GM11168 (cell line): ENCODE results near the gene SF3A1.

Source experiments
- in situ Hi-C: fragments of 300-500 bp; cut with MboI; formaldehyde crosslinking; loops from one replicate; pipeline ENCODE4 v1.12.0; 2022; ENCODE audit warnings: low sequenced_read_pairs; ENCODE audit not compliant: unreplicated experiment

Gene SF3A1

DNA sequence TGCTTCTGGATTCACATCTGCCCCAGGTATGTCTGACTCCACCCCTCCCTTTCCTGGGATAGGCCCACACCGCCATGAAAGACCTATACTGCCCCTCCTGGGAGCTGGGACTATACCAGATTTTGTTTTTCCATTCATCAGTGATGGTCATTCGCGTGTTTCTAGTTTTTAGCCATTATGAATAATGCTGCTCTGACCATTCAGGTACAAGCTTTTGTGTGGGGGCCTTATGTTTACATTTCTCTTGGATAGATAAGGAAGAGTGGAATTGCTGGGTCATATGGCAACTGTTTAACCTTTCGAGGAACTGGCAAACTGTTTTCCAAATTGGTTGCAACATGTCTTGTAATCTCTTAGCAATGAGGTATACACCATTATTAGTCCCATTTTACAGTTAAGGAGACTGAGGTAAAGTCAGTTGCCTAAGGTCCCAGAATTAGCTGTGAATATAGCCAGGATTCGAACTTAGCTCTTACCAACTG, 28.8 kb downstream of the SF3A1 start:
- in situ Hi-C loops, result no loop called here

DNA sequence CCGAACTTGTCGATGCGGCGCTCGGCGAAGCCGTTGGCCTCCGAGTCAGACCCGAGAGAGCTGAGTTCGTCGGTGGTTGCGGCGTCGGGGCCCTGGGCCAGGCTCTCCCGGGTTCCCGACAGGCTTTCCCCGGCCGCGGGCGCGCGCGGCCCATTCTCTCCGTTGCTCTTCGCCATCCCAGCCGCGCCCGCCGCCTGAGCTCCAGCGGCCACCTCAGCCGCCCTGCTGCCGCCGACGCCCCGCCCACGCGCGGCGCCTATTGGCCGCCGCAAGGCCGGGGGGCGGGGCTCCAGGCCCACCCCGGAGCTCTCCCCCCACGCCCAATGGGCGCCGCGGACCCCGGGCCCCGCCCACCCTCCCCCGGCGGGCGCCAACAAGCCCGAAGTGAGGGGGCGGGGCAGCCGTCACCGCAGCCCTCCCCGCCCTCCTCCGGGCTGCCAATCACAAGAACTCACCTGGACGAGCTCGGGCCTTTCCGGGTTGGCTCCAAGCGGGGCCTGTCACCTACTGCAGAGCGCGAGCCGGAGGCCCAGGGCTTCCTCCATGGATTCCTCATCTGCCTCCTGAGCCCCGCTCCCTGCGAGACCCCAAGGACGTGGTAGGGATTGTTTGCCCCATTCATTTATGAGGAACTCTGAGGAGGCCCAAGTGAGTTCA, 29.9 kb downstream of the SF3A1 start, which contains the start of gene TBC1D10A:
TBC1D10A (minus strand) TSS at position 236 of the 657 bp plus-strand sequence; CDS start at position 176, 60 bp downstream.
- in situ Hi-C loops, result no loop called here

DNA sequence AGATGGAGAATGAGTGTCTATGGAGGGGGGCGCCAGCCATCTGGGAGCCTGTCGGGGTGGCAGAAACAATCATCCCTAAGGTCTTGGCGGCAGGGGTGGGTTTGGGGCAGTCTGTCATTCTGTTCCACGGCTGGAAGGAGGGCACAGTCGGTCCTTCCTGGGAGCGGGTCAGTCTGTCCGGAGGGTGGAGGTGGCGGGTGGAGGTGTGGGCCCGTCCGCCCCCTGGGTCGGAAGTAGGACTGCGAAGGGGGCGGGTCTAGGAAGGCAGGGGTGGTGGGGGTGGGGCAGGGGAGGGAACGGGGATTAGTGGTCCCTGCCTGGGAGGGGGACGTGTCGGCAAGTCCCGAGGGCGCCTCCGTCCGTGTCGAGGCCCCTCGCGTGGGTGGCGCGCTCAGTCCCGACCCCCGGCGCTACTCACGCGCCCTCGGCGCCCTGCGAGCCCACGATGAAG, 30.4 kb downstream of the SF3A1 start:
- in situ Hi-C loops, result no loop called here

DNA sequence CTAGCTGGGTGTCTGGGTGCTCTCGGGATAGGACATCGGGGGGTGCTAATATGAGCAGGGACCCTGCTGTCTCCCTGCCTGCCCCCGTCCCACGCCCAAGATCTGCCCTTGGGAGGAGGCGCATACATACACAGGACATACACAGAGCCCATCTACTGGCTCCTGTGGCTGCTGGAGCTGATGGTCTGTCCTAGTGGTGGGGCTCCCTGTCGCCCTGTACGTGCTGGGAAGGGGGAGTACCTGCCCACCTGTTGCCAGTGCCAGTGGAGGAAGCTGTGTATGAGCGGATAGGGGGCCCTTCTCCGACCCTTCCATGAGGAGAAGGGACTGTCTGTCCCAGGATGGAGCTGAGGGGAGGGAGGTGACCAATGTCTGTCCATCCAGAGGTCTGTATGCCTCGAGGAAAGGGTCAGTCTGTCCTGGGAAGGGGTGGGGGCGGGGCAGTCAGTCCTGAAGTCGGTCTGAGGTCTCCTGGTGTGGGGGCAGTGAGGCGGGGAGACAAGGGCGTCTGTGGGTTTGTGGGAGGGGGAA, 30.9 kb downstream of the SF3A1 start:
- in situ Hi-C loops, result no loop called here

DNA sequence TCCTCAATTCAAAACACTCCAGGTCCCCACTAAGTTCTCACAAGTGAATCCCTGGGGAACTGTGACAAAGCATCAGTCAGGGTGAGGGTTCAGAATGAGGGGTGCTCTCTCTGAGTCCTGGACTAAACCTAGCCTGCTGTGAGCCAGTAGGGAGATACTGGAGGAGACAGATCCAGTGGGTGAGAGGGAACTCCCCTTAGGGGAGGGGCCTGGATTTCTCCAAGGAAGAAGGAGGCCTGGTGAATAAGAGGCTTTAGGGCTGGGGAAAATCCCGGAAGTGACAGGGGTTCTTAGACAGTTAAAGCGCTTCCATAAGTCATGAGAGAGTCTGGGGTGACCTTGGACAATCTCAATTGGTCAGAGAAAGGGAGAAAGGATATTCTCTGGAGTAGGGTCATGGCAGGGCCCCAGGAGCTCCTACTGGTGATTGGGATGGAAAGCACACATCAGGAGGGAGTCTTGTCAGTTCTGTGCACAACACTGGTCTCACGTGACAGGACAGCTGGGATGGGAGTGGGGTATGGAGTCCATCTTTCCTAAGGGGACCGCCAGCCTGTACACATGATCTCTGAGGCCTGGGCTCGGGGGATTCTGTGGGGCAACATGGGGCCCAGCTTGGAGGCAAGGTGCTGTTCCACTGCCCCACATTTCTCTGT, 31.5 kb downstream of the SF3A1 start:
- in situ Hi-C loops, result no loop called here

DNA sequence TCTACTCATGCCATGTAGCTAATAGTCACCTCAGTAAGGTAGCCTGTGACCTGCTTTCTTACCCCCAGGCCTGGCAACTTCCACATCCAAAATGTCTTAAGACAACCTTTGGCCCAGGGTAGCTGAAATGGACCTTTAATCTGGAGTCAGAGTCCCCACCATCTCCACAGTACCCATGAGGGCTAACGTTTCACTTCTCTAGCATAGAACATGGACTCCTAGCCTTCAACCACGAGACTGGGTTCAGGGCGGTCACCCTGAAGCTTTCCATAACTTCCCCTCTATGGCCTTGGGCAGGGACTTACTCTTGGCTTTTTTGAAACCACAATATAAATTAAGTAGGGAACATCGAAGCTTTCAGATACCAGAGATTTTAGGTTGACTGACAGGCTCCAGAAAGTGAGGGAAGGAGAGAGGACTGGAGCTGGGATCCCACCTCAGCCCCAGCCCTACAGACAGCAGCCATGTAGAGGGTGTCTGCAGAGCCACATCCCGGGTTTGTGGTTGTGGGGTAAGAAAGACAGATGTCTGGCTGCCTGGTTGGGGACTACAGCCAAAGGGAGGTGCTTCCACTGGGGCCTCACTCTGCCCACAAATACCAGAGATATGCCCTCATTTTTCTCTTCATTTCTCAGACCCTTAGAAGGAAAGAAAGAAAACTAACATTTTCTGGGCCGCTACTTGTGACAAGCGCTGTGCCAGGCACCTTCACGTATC, 32.5 kb downstream of the SF3A1 start:
- in situ Hi-C loops, result no loop called here

DNA sequence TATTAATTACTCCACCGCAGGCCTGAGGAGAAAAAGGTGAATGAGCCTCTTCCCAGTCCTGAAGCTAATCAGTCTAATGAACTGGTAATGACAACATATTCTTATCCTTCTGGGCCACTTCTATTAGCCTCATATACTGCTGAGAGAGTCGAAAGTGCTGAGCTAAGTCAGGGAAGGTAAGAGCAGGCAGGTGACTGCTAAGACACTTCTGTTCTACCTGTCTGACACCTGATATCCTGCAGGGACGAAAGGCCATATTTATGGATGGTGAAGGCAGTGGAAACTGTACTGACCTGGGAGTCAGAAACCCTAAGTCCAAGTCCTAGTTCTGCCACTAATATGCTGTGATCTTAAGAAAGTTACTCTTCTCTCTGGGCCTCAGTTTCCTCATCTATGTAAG, 33.4 kb downstream of the SF3A1 start:
- in situ Hi-C loops, result no loop called here

DNA sequence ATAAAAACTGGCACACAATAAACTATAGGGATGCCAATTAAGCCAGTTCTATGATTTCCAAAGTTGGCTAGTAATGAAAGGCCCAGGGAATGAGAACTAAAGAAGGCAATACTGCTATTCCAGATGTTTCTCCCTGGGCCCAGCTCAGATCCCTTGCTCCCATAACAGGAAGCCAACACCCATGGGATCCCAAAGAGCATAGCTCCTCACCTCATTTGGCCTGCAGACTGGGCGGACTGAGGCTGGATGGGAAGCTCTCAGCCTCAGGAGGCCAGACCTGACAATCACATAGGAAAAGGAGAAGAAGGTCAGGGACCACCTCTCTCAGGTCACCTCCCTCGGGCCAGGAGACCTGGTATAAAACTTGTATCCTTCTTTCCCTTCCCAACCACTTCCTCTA, 35.2 kb downstream of the SF3A1 start:
- in situ Hi-C loops, result no loop called here

DNA sequence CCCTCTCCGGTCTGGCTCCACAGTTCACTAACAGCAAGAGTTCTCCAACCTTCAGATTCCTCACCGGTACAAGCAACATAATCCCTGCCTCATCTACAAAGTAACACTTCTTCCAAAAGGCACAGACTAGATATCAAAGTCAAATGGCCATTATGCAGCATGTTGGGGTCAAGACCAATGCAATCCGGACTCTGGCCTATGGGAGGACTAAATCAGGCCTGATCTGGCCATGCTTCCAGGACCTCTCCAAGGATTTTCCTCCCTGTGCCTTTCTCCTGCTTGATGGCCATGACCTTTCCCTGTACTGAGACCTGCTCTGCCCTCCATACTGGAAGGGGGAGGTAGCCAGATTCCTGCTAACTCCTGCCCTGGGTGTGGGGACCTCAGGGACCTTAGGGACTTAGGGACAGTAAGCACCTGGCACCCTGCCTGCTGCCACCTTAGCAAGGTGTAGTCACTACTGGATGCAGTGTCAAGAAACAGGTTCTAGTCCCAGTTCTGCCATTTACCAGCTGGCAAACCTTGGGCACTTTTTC, 36.6 kb downstream of the SF3A1 start:
- in situ Hi-C loops, result no loop called here

DNA sequence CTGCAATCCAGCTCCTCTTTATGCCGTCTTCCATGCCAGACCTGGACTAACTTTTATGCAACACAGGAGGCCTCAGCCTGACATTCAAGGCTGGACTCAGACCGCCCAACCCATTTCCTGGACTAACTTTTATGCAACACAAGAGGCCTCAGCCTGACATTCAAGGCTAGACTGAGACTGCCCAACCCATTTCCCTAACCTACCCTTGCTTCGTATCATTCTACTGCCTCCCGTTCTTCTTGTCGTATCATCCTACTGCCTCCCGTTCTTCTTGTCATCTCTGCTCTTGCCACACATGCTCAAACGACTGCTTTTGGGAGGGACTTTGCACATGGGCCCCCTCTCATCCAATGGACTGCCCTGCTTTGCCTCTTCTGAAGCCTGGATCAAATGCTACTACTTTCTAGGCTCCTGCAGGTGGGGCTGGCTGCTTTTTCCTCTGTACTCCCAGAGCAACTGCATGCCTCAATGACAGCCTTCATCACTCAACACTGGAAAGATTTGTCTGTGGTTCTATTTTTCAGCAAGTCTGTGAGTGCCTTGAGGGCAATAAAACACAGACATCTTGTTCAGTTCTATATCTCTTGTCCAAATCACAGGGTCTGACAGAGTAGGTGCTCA, 37.8 kb downstream of the SF3A1 start:
- in situ Hi-C loops, result no loop called here

DNA sequence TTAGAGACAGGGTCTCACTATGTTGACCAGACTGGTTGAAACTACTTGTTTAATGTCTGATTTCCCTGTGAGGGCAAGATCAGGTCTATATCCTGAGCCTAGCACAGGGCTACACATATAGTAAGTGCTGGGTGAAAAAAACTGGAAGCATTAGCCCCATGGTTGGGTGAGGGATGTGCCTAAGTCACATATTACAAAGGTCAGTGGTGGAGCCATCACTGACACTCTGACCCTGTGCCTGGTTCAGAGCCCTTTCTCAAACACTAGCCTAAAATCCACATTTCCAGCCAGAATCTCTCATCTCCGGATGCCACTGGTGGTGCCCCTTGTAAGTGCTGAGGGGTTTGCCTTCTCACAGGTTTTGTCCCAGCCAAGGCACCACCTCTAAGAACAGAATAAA, 38.9 kb downstream of the SF3A1 start:
- in situ Hi-C loops, result no loop called here

DNA sequence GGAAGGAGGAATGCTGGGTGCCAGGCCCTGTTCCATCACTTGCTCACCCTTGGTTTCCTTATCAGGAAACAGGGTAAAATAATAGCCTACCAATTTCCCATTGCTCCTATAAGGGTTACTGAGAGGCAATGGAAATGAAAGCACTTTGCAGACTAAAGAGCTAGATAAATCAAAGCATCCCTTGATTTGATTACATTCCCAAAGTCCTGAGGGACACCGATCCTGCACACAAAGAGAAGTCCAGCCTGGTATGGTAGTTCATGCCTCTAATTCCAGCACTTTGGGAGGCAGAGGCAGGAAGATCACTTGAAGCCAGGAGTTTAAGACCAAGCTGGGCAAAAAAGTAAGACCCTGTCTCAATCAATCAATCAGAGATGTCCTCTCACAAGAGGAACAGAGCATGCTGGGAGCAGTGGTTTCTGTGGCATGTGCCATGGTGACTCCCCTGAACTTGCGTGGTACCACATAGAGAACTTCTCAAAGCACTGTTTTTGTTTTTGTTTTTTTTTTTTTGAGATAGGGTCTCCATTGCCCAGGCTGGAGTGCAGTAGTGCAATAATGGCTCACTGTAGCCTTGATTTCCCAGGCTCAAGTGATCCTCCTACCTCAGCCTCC, 40.6 kb downstream of the SF3A1 start:
- in situ Hi-C loops, result no loop called here

DNA sequence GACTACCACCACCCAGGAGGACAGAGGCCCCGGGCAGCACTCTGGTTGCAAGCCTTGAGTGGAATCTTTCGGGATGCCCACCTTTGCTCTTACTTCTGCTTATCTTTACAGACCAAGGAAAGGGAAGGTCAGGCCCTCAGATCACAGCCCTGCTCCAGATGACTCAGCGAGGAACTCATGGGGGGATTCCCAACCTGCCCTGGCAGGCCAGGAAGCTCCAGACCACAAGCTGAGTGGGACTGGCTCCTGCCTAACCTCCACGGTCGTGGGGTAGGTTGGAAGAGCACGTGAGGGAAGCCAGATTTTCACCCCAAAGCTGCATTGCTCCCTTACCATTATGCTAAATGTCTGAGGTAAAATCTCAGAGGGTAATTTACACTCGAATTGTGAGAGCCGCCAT, 41.8 kb downstream of the SF3A1 start:
- in situ Hi-C loops, result no loop called here

DNA sequence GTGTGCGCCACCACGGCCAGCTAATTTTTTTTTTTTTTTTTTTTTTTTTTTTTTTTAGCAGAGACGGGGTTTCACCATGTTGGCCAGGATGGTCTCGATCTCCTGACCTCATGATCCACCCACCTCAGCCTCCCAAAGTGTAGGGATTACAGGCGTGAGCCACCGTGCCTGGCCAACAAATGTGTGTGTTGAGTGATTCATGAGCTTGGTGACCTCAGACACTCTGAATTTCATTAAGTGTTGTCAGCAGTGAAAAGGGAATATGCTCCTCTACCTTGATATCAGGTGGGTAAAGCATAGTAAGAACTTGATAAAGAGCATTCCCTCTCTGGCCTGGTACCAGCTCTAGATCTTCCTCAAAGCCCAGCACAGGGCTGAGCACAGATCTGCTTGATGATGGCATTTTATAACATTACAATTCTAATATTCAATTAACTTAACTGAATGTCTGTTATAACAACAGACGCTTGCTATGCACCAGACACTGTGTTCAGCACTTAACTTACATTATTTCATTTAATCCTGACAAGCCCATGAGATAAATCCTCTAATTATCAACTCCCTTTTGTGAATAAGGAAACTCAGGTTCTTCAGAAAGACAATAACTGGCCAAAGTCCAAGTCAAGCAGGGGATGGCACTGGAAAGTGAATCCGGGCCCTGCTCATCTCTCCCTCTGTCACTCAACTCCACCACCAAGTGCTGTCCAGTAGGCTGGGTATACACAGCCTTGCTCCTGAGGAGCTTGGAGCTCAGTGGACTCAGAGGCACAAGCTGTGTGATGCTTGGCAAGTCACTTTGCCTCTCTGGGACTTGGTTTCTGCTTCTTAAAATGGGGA, 42.9 kb downstream of the SF3A1 start:
- in situ Hi-C loops, result no loop called here

DNA sequence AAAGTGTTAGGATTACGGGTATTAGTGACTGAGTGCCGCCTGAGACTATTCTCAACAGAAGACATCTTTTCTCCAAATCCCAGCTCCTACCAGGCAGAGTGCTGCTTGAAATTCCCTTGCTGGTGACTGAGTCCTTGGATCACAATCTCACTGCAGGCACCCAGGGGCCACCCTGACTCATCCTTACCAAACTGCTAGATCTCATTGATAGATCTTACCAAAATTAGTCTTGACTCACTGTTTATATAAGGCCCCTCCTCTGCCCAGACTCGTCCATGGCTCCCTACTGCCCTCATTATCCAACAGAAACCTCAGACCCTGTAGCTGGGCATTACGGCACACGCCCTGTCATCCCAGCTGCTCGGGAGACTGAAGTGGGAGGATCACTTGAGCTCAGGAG, 44.6 kb downstream of the SF3A1 start:
- in situ Hi-C loops, result no loop called here

DNA sequence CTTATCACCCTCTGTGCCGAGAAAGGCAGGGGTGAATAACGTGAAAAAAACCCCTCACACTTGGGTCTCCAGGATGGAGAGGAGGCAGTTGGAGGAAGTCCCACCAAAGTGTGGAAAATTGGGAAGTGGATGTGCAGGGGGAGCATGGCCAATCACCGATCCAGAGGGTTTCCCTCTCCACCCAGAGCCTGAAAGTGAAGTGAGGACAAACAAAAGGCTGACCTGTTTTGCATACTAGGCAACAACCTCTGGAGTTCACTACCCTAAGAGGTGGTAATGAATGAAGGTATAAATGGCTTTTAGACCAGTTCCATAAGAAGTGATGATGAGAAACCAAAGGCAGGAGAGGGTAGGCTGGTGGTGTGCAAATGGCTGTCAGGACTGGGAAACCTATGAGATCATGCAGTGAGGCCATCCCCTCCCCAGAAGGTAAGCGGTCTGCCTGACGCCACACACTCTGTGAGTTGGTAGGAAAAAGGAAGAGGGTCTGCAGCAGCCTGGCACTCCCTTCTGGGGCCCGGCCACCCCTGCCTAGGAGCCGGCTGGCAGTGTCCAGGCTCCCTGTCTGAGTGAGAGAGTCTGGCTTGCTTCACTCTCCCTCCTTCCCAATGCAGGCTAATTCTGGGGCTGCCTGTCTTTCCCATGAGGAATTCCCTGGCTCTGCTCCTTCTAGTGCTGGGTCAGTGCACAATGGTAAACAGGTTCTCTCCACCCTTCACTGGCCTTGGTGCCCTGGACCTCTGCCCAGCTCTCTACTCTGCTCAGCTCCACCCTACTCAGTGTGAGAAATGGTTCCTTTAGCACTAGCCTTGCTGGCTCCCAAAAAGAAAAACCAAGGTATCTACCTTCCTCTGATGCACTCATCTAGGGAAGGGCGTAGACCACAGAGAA, 45.6 kb downstream of the SF3A1 start:
- in situ Hi-C loops, result no loop called here

DNA sequence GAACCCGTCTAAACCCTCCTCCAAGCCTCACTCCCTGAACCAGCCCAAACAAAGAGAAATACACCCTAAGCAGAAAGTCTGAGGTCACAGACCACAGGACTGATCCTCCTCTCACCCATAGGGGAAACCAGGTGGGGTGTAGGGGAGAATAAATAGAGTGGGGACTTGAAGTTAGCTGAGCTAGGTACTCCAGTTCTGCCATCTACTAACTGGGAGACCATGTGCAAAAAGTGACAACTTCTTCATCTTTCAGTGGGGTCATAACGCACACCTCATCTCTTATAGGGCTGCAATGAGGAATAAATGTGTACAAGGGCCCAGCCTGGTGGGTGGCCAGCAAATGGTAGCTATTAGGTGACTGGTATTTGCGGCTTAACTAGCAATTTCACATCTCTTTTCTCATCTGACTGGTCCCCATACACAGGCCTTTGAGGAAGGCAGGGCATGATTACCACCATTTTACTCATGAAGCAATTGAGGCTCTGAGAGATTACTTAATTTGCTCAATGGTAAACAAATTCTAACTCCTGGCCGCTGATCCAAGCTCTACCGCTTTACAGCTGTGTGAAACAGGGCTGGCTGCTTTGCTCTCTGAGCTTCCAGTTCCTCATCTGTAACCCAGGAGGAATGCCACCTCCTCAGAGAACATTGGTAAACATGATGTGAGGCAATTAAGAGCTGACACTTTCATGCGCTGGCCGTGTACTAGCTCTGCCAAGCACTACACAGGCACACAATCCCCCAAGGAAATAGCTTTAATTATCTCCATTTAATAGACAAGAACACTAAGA, 46.5 kb downstream of the SF3A1 start:
- in situ Hi-C loops, result no loop called here
